Rectal smooth muscle tissue (tissue), 1 donor: ENCODE results near the gene CUZD1.
"Not testable (repeated sequence)": the region's sequence is repeated elsewhere in the genome, so short reads cannot be mapped to it uniquely, and the experiment has no call there.

ENCODE experiments used
- H3K27ac ChIP-seq: one replicate; pipeline ENCODE4 v1.7.0; 2013; ENCODE audit warnings: low read depth, low read length, inconsistent platforms
- H3K27me3 ChIP-seq: one replicate; pipeline ENCODE4 v1.7.0; 2013; ENCODE audit warnings: low read length; ENCODE audit not compliant: control insufficient read depth, insufficient read depth
- H3K36me3 ChIP-seq: one replicate; pipeline ENCODE4 v1.7.0; 2013; ENCODE audit warnings: low read length; ENCODE audit not compliant: control insufficient read depth, insufficient read depth
- H3K4me1 ChIP-seq: one replicate; pipeline ENCODE4 v1.7.0; 2013; ENCODE audit warnings: low read length; ENCODE audit not compliant: control insufficient read depth, insufficient read depth
- H3K4me3 ChIP-seq: one replicate; pipeline ENCODE4 v1.7.0; 2013; ENCODE audit warnings: low read length
- H3K9ac ChIP-seq: one replicate; pipeline ENCODE4 v1.7.0; 2013; ENCODE audit warnings: low read length

The CUZD1 gene

DNA sequence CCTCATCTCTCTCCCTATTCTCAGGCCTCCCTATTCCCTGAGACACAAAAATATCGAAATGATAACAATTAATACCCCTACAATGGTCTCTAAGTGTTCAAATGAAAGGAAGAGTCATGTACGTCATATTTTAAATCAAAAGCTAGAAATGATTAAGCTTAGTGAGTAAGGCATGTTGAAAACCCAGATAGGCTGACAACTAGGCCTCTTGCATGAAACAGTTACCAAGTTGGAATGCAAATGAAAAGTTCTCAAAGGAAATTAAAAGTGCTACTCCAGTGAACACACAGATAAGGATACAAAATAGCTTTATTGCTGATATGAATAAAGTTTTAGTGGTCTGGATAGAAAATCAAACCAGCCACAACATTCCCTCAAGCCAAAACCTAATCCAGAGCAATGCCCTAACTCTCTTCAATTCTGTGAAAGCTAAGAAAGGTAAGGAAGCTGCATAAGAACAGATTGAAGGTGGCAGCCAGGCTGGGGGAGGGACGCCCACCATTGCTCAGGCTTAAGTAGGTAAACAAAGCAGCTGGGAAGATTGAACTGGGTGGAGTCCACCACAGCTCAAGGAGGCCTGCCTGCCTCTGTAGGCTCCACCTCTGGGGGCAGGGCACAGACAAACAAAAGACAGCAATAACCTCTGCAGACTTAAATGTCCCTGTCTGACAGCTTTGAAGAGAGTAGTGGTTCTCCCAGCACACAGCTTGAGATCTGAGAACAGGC, 21.3 kb upstream of the CUZD1 start:
- H3K4me1 ChIP-seq, H3K27me3 ChIP-seq, H3K4me3 ChIP-seq, H3K36me3 ChIP-seq, H3K27ac ChIP-seq, H3K9ac ChIP-seq: not testable (repeated sequence)

DNA sequence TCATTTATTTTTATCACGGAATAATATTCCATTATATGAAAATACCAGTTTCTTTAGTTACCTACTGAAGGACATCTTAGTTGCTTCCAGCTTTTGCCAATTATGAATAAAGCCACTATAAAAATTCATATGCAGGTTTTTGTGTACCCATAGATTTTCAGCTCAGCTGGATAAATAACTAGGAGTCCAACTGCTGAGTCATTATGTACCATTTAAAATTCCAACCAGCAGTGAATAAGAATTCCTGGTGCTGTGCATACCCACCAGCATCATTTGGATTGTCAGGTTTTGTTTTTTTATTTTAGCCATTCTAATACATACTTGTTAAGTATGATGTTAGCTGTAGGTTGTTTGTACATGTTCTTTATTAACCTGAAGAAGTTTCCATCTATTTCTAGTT, 19.2 kb upstream of the CUZD1 start:
- no peak overlapping the region for H3K9ac ChIP-seq
- no peaks in the 10 kb centered on the region for H3K4me1 ChIP-seq
- H3K27ac ChIP-seq: no peak overlapping the region
- no peaks in the 10 kb centered on the region for H3K36me3 ChIP-seq
- H3K27me3 ChIP-seq: no peaks in the 10 kb centered on the region
- H3K4me3 ChIP-seq: no peak overlapping the region

DNA sequence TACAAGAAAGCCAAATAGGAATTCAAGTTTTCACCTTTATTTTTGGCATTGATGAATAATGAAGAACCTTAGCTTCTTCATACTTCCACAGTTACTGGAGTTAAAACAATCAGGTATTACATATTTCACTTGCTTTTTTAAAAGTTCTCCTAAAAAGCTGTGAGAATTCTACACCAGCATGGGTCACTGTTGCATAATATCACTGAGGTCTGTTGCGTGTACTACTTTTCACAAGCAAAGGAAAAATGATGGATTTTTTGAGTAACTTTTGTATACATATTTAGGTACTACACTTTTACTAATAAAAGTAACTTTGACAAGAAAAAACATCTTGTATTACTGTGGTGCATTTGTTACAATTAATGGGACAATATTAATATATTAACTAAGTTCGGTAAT, 18.5 kb upstream of the CUZD1 start:
- Histone ChIP-seq H3K27me3 (no peaks in the 10 kb centered on the region), H3K27ac (no peak overlapping the region), H3K9ac (no peak overlapping the region), H3K36me3 (no peaks in the 10 kb centered on the region), H3K4me3 (no peak overlapping the region), H3K4me1 (no peaks in the 10 kb centered on the region)

DNA sequence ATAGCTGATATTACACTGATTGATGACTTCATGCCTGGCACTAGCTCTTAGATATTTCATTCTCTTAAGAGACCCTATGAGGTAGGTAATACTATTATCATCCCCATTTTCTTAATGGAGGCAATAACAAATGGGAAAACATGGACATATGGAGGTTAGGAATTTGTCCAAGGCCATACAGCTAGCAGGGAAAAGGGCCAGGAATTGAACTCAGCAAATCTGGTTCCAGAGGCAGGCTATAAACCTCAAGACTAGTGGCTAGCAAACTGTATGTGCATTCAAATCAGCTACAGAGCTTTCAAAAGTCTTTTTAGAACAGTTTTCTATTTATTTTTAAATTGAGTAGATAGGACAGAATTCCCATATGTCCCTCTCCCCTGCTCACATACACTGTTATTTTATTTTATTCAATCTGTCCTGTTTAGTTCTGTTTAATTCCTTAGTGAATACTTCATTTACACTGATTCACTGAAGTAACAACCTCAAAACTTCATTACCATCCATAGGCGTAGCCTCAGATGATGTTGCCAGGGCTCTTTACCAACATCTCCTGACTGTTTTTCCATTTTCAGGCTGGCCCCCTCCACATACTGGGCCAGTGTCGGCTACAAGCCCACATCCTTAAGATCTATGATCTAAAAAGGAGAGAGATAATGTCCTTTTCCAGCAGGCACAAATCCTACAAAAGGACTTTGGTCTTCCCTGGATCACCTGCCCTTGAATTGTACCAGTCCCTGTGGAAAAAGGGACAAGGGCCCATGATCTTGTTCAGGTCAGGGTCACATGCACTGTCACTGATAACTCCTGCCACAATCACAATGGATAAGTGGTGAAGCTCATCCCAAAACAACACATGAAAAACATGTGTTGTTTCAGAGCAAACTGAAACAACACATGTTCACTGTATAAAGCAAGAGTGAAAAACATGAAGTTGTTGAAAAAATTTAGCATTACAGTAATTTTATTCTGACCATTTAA, 17.8 kb upstream of the CUZD1 start:
- no peak overlapping the region for H3K4me3 ChIP-seq
- H3K36me3 ChIP-seq: no peaks in the 10 kb centered on the region
- H3K4me1 ChIP-seq: no peaks in the 10 kb centered on the region
- H3K27me3 ChIP-seq: no peaks in the 10 kb centered on the region
- H3K27ac ChIP-seq: no peak overlapping the region
- H3K9ac ChIP-seq: no peak overlapping the region

DNA sequence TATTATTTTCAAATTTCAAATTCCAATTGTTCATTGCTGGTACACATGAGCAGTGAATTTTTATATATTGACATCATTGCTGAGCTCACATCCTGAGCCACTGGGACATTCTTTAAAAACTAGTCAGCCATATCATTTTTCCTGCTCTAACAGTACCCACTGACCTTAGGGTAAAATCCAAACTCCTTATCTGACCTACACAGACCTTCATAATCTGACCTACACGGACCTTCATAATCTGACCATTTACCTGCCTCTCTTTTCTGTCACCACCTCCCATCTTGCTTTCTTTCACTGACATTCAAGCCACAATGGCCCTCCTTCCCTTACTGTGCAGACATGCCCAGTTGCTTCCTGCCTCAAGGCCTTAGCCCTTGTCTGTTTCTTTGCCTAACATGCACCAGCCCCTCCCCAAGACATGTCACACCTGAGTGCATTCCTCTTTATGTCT, 16.1 kb upstream of the CUZD1 start:
- no peaks in the 10 kb centered on the region for H3K27me3 ChIP-seq
- no peaks in the 10 kb centered on the region for H3K36me3 ChIP-seq
- H3K4me3 ChIP-seq: no peak overlapping the region
- H3K9ac ChIP-seq: no peak overlapping the region
- no peaks in the 10 kb centered on the region for H3K4me1 ChIP-seq
- H3K27ac ChIP-seq: no peak overlapping the region

DNA sequence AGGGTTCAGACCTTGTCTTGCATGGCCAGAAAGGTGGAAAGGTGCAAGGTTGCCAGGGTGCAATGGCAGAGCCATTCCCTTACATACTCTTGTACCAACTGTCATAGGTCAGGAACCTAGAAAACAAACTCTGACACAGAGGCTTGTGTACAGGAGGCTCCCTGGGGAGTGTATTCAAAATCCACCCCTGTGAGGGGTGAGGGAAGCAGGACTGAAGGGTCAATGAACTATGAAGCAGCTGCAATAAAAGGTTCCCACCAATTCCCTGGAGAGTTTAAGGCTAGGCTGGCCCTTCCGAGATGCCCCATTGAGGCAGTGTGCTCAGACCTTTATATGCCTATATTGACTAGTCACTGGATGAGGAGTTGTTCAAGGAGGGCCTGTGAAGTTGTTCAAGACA, 13.9 kb upstream of the CUZD1 start:
- Histone ChIP-seq H3K4me3 (no peak overlapping the region), H3K36me3 (no peaks in the 10 kb centered on the region), H3K27me3 (no peaks in the 10 kb centered on the region), H3K9ac (no peak overlapping the region), H3K27ac (no peak overlapping the region), H3K4me1 (no peaks in the 10 kb centered on the region)

DNA sequence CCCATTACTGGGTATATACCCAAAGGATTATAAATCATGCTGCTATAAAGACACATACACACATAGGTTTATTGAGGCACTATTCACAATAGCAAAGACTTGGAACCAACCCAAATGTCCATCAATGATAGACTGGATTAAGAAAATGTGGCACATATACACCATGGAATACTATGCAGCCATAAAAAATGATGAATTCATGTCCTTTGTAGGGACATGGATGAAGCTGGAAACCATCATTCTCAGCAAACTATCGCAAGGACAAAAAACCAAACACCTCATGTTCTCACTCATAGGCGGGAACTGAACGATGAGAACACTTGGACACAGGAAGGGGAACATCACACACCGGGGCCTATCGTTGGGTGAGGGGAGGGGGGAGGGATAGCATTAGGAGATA, 12.4 kb upstream of the CUZD1 start:
- not testable (repeated sequence) for H3K4me1 ChIP-seq, H3K4me3 ChIP-seq, H3K36me3 ChIP-seq, H3K27ac ChIP-seq, H3K9ac ChIP-seq, H3K27me3 ChIP-seq

DNA sequence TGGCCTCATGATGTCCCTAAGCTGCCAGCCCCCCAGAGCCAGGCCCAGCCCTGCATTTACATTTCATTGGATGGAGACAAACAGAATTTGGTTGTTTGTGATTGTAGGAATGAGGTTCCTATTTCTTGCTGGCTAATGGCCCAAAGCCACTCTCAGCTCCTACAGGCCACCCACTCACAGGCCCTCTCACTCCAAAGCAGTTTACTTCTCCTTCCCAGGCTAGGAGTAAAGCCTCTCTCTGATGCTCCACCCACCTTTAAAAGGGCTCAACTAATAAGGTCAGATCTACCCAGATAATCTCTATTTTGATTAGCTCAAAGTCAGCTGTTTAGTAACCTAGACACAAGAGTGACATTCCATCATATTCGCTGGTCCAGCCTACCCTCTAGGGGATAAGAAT, 11.2 kb upstream of the CUZD1 start:
- Histone ChIP-seq H3K4me3 (no peak overlapping the region), H3K27ac (no peak overlapping the region), H3K4me1 (no peaks in the 10 kb centered on the region), H3K27me3 (no peaks in the 10 kb centered on the region), H3K36me3 (no peaks in the 10 kb centered on the region), H3K9ac (no peak overlapping the region)

DNA sequence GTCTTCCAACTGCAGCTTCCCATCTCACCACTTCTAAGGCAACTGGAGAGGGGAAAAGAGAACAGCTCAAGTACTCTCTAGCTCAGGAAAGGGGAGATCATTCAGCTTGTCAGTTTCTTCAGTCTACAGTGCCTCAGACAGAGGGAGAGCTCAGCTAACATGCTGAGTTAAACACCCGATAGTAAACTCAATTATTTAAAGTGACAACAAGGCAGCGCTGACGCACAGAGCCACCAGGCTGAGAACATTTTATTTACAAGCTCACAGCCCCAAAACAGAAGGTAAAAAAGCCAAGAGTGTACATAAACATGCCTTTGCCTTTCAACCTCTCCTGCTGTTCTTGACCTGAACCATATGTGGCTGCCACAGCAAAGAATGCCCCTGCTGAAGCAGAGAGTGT, 10.1 kb upstream of the CUZD1 start:
- no peaks in the 10 kb centered on the region for H3K4me1 ChIP-seq
- H3K36me3 ChIP-seq: no peaks in the 10 kb centered on the region
- no peak overlapping the region for H3K9ac ChIP-seq
- H3K27ac ChIP-seq: no peak overlapping the region
- no peaks in the 10 kb centered on the region for H3K27me3 ChIP-seq
- no peak overlapping the region for H3K4me3 ChIP-seq

DNA sequence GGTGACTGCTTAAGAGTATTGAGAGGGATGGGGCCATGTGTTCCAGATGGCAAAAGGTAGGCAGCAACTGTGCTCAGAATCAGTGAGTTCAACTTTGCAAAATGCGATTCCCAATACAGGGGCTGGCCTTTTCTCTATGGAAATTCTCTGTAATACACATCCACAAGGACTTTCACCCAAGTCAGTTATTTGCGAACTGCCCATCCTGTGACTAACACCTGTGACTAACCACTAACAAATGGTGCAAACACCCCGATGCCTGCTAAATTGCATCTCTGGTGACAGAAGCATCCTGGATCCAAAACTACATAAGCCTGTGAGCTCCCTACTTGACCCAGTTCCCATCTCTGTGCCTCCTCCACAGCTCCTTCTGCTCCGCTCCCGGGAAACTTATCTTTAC, 9.0 kb upstream of the CUZD1 start:
- no peaks in the 10 kb centered on the region for H3K4me1 ChIP-seq
- H3K4me3 ChIP-seq: no peak overlapping the region
- no peak overlapping the region for H3K27ac ChIP-seq
- no peaks in the 10 kb centered on the region for H3K27me3 ChIP-seq
- no peaks in the 10 kb centered on the region for H3K36me3 ChIP-seq
- no peak overlapping the region for H3K9ac ChIP-seq

DNA sequence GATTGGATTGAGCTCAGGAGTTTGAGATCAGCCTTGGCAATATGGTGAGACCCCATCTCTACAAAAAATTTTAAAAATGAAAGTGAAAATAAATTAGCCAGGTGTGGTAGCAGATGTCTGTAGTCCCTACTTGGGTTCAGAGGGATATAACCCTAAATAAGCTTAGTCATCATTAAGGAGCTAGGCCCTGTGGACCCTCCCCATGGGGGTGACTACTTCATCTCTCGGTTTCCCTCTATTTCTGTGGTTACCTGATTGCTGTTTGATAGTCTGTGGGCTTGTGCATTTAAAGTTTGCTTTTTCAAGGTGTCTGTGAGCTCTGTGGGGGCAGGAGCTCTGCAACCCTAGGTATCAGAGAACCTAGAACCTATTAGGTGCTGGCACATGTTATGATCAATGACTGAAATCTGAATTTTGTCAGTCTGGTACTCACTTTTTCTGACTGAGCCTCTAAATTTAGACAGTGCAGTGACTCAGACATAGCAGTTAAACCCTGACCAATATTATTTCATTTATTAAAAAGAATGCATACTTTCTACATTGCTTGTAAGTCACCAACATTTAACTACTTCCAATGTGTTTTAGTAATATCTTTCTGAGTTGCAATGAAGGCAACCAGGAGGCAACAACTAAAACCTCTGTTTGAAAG, 8.1 kb upstream of the CUZD1 start:
- no peaks in the 10 kb centered on the region for H3K36me3 ChIP-seq
- H3K9ac ChIP-seq: no peak overlapping the region
- no peak overlapping the region for H3K4me3 ChIP-seq
- no peaks in the 10 kb centered on the region for H3K4me1 ChIP-seq
- no peak overlapping the region for H3K27ac ChIP-seq
- H3K27me3 ChIP-seq: no peaks in the 10 kb centered on the region

DNA sequence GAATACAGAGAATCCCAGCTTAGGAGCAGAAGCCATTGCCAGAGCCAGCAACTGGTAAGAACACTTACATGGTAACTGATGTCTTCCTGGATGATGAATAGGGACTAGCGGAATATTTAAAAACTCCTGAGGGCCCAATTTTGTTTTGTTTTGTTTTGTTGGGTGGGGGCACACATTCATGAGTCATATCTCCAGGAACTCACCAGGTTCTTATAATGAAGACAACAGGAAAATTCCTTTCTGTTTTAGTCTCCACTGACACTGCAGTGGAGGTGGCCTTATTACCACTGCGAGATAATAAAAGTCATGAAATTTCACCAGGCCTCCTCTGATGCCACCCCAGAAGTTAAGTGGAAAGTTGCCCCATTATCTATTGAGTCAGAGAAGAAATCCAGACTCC, 6.6 kb upstream of the CUZD1 start:
- no peaks in the 10 kb centered on the region for H3K36me3 ChIP-seq
- H3K27ac ChIP-seq: no peak overlapping the region
- H3K27me3 ChIP-seq: no peaks in the 10 kb centered on the region
- no peak overlapping the region for H3K9ac ChIP-seq
- no peak overlapping the region for H3K4me3 ChIP-seq
- no peaks in the 10 kb centered on the region for H3K4me1 ChIP-seq
